ENCODE results near the gene SEC61A2.
"Not testable (repeated sequence)": the region's sequence is repeated elsewhere in the genome, so short reads cannot be mapped to it uniquely, and the experiment has no call there.

Gene SEC61A2

GRCh38 chr10:12129222-12130111 lies at the start of gene SEC61A2:
Gene SEC61A2 (plus strand): TSS chr10:12129677. CDS start chr10:12129788, 111 bp downstream.
- in situ Hi-C loops (cut with MboI; ENCODE audit: low sequenced_read_pairs), result no loop called here

- in situ Hi-C loops (cut with MboI; ENCODE audit: low sequenced_read_pairs), result no loop called here
Observed at GRCh38 chr10:12081470-12081869, 48.0 kb upstream of the SEC61A2 start.

DNA sequence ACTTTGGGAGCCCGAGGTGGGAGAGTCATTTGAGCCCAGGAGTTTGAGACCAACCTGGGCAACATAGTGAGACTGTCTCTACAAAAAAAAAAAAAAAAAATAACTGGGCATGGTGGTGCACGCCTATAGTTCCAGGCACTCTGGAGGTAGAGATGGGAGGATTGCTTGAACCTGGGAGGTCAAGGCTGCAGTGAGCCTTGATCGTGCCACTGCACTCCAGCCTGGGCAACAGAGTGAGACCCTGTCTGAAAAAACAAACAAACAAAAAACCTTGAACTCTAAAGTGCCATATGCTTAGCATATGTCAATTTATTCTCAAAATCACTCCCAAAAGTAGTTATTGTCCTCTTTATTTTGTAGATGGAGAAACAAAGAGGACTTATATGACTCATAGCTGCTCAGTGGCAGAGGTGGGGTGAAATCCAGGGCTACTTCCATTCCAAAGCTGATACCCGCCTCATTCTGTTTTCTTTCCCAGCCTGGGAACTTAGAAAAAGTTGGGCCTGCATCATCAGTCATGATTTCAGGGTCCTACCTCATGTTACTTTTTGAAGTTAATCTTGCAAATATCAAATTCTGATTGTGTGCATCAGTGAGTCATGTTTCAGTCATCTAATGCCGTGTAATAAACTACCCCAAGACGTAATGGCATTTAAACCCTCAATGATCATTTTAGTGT lies 47.5 kb upstream of the SEC61A2 start:
- in situ Hi-C loops (cut with MboI; ENCODE audit: low sequenced_read_pairs), result no loop called here

DNA sequence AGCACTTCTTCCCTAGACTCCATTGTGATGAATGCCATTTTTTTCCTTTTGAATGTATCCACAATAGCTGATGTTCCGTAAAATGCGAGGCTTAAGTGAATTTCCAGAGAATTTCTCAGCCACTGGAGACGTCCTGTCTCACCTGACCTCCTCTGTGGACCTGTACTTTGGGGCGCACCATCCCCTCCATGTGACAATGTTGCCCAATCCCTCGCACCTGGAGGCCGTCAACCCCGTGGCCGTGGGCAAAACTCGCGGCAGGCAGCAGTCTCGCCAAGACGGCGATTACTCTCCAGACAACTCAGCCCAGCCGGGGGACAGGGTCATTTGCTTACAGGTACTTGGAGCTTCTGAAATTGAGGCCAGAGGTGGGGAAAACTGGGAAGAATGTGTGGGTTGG lies 40.6 kb upstream of the SEC61A2 start:
- in situ Hi-C loops (cut with MboI; ENCODE audit: low sequenced_read_pairs), result no loop called here

- in situ Hi-C loops (cut with MboI; ENCODE audit: low sequenced_read_pairs), result no loop called here
Observed at GRCh38 chr10:12091421-12091820, 38.1 kb upstream of the SEC61A2 start.

DNA sequence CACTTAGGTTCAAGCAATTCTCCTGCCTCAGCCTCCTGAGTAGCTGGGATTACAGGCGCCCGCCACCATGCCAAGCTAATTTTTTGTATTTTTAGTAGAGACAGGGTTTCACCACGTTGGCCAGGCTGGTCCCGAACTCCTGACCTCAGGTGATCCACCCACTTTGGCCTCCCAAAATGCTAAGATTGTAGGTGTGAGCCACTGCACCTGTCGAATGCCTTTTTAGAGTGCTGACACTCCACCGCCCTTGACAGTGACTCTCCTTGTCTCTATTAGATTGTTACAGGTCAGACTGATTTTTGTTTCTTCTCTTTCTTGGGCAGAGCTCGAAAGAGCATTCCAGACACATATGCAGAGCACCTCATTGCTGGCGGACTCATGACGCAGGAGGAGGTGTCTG lies 32.1 kb upstream of the SEC61A2 start:
- in situ Hi-C loops (cut with MboI; ENCODE audit: low sequenced_read_pairs), result not testable (repeated sequence)

GRCh38 chr10:12097791-12098190 lies 31.7 kb upstream of the SEC61A2 start:
- in situ Hi-C loops (cut with MboI; ENCODE audit: low sequenced_read_pairs), result no loop called here

GRCh38 chr10:12098966-12099365 lies 30.5 kb upstream of the SEC61A2 start:
- in situ Hi-C loops (cut with MboI; ENCODE audit: low sequenced_read_pairs), result no loop called here

- in situ Hi-C loops (cut with MboI; ENCODE audit: low sequenced_read_pairs), result no loop called here
Observed at GRCh38 chr10:12103802-12104201, 25.7 kb upstream of the SEC61A2 start.

DNA sequence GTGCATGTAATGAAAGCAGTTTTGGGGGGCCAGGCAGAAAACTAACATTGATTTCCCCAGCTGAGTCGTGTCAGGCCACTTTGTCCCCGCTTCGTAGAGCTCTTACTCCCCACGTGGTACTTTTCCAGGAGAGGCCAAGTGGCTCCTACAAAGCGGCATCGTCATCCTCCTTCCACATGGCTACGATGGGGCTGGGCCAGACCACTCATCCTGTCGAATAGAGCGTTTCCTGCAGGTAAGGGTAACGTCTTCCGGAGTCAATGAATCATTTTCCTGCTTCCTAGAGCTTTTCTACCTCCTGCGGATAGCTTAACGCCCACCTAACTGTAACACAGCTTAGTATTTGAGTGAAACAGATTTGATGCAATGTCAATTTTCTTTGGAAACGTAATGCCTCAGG lies 21.7 kb upstream of the SEC61A2 start:
- in situ Hi-C loops (cut with MboI; ENCODE audit: low sequenced_read_pairs), result no loop called here

DNA sequence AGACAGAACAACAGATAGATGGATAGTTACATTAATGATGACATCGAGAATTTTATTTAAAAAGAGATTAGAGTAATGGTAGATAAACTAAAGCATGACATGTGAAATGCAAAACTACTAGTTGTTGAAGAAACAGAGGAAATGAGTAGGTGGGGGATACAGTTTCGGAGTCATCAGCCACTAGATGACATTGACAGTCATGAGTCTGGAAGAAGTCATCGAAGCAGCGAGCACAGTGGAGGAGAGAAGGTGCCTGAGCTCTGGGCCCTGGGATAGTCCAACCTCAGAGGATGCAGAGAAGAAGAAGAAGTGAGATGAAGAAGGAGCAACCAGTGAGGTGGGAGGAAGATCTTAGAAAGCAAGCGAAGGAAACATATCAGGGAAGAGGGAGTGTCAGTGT lies 20.2 kb upstream of the SEC61A2 start:
- in situ Hi-C loops (cut with MboI; ENCODE audit: low sequenced_read_pairs), result no loop called here

DNA sequence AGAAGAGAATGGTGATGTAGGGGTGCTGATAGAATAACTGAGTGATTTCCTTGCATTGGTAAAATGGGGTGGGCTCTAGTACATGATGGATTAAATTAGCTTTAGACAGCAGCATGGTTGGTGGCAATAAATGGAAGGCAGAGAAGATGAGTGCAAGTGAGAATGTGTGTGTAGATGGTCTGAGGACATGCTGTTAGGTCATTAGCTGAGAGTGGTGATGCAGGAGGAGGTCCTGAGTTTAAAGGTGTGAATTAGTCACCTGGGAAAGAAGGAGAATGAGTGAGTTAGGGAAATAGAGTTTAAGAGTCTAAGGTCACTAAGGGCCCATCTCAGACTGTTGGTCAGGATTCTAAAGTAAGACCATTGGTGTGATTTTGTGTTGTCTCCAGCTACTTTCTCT lies 17.9 kb upstream of the SEC61A2 start:
- in situ Hi-C loops (cut with MboI; ENCODE audit: low sequenced_read_pairs), result no loop called here

DNA sequence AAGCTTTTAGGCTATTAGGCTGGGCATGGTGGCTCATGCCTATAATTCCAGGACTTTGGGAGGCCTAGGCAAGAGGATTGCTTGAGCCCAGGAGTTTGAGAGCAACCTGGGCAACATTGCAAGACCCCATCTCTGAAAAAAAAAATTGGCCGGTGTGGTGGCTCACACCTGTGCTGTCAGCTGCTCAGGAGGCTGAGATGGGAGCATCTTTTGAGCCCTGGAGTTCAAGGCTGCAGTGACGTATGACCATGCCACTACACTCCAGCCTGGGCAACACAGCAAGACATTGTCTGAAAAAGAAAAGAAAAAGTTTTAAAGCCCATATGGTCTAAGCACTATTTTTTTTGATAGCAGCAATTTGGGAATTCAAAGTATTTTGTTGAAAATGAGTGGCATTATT lies 15.8 kb upstream of the SEC61A2 start:
- in situ Hi-C loops (cut with MboI; ENCODE audit: low sequenced_read_pairs), result no loop called here

- in situ Hi-C loops (cut with MboI; ENCODE audit: low sequenced_read_pairs), result no loop called here
Observed at GRCh38 chr10:12121673-12122072, 7.8 kb upstream of the SEC61A2 start.

DNA sequence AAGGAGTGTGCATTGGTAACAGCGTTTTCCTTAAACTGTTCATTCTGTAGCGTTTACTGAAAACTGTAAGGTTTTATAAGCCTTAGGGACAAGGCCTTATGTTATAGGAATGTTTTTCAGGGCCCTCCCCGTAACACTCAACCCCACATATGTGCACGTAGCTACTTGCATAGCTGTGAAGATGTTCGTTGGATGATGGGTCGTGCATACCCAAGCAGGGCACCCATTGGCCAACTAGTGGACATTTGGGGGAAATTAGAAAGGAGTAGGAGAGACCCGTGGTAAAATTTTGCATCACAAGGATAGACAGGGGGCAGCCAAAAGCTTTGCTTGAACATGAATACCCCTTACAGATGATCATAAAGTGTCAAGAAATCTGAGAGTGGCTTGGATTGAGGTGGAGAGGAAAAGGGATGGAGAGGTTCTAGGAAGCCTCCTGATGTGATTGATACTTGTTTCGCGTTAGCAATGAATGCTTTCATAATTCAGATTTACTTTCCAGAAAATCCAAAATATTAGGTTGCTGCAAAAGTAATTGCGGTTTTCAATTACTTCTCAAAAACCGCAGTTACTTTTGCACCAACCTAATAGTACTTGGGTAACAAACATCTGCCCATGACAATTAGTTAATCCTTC lies 878 bp downstream of the SEC61A2 start:
- in situ Hi-C loops (cut with MboI; ENCODE audit: low sequenced_read_pairs), result no loop called here

DNA sequence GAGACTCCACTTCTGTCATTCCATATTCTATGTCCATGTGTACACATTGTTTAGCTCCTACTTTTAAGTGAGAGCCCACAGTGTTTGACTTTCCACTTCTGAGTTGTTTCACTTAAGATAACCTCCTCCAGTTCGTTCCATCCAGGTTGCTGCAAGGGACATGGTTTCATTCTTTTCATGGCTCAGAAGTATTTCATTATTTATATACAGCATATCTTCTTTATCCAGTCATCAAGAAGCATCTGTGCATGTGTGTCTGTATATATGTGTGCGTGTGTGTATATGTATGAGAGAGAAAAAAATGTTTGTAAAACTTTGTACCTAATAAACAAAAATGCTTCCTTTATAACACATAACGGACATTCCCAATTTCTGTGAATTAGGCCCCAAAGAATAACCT lies 6.2 kb downstream of the SEC61A2 start:
- in situ Hi-C loops (cut with MboI; ENCODE audit: low sequenced_read_pairs), result no loop called here

- in situ Hi-C loops (cut with MboI; ENCODE audit: low sequenced_read_pairs), result no loop called here
Observed at GRCh38 chr10:12140038-12140437, 10.6 kb downstream of the SEC61A2 start.

- in situ Hi-C loops (cut with MboI; ENCODE audit: low sequenced_read_pairs), result no loop called here
Observed at GRCh38 chr10:12144538-12144937, 15.1 kb downstream of the SEC61A2 start.

GRCh38 chr10:12150163-12150562 lies 20.7 kb downstream of the SEC61A2 start:
- in situ Hi-C loops (cut with MboI; ENCODE audit: low sequenced_read_pairs), result no loop called here

- in situ Hi-C loops (cut with MboI; ENCODE audit: low sequenced_read_pairs), result no loop called here
Observed at GRCh38 chr10:12154516-12154915, 25.0 kb downstream of the SEC61A2 start.

DNA sequence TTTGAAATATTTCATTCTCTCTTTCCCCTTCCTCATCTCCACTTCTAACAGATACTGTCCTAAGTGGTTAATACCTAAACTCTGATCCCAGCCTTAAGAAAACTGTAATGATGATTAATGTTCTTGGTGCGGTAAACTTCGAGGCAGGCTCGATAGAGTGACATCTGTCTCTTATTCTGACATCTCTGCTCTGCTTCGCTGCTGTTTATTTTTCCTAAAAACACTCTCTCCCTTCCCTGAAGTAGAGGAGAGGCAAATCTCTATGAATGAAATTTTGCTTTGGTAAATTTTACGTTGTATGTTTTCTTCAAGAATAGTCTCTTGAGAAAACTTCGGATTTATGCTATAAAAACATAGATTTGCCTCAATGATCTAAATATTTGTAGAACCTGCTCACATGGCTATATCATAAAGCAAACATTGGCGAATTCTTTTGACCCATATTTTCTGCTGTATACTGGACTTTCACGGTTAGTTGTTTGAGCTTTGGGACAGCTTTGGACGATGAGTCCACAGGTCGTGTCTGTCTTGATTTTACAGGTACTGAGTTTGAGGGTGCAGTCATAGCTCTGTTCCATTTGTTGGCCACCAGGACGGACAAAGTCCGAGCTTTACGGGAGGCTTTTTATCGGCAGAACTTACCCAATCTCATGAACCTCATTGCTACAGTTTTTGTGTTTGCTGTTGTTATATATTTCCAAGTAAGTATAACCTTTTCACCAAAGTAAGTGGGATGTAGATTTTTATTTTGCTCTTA lies 27.1 kb downstream of the SEC61A2 start:
- in situ Hi-C loops (cut with MboI; ENCODE audit: low sequenced_read_pairs), result no loop called here
